HG02970 (cell line): Measurements from ENCODE around the gene STX12.

ENCODE experiments used
- ATAC-seq: cut with Tn5 transposase; IDR thresholded peaks from one replicate; pipeline ENCODE4 v1.9.1; 2021; ENCODE audit warnings: mild to moderate bottlenecking, moderate library complexity, moderate number of reproducible peaks; ENCODE audit not compliant: unreplicated experiment, low FRiP score

The STX12 gene

GRCh38 chr1:27772932-27773825 lies at the start of gene STX12:
Gene STX12 (plus strand): TSS chr1:27773219. CDS start chr1:27773308, 89 bp downstream.
- peak; percentile 95 for ATAC-seq

GRCh38 chr1:27724961-27725373 lies 48.1 kb upstream of the STX12 start:
- ATAC-seq = no peak

GRCh38 chr1:27725374-27726172 lies 47.4 kb upstream of the STX12 start, which contains the start of gene FAM76A:
Gene FAM76A (plus strand): TSS chr1:27725961. CDS start chr1:27726081, 120 bp downstream.
- ATAC-seq = peak; percentile 97

- peak; percentile 24 for ATAC-seq
Observed at GRCh38 chr1:27726173-27727044, 46.6 kb upstream of the STX12 start.

GRCh38 chr1:27727126-27727525 lies 45.9 kb upstream of the STX12 start:
- ATAC-seq = no peak

GRCh38 chr1:27736252-27736651 lies 36.8 kb upstream of the STX12 start:
- no peak for ATAC-seq

- no peak for ATAC-seq
Observed at GRCh38 chr1:27741121-27741520, 31.9 kb upstream of the STX12 start.

- ATAC-seq = no peak
Observed at GRCh38 chr1:27744556-27744955, 28.5 kb upstream of the STX12 start.

GRCh38 chr1:27745466-27745865 lies 27.6 kb upstream of the STX12 start:
- ATAC-seq = no peak

- ATAC-seq = no peak
Observed at GRCh38 chr1:27752360-27752759, 20.7 kb upstream of the STX12 start.

- ATAC-seq = no peak
Observed at GRCh38 chr1:27755286-27755685, 17.7 kb upstream of the STX12 start.

GRCh38 chr1:27755865-27756264 lies 17.2 kb upstream of the STX12 start:
- ATAC-seq = no peak

GRCh38 chr1:27759236-27759635 lies 13.8 kb upstream of the STX12 start:
- ATAC-seq = no peak

- no peak for ATAC-seq
Observed at GRCh38 chr1:27760426-27760825, 12.6 kb upstream of the STX12 start.

- ATAC-seq = no peak
Observed at GRCh38 chr1:27762033-27762432, 11.0 kb upstream of the STX12 start.

- no peak for ATAC-seq
Observed at GRCh38 chr1:27763358-27763757, 9.7 kb upstream of the STX12 start.

GRCh38 chr1:27770293-27770830 lies 2.7 kb upstream of the STX12 start:
- no peak for ATAC-seq

- no peak for ATAC-seq
Observed at GRCh38 chr1:27772036-27772931, 735 bp upstream of the STX12 start.

GRCh38 chr1:27773826-27774445 lies 917 bp downstream of the STX12 start:
- peak; percentile 8 for ATAC-seq
